ENCODE data around the gene MCTP1. TPM values are rescaled to one million over a fixed set of nuclear protein-coding genes. Genes with fewer than 3 reads are reported as not detected.

The MCTP1 gene
- total and polyA plus RNA-seq, 2 experiments from 2014 or later: 0.23 TPM; not detected in 1

DNA sequence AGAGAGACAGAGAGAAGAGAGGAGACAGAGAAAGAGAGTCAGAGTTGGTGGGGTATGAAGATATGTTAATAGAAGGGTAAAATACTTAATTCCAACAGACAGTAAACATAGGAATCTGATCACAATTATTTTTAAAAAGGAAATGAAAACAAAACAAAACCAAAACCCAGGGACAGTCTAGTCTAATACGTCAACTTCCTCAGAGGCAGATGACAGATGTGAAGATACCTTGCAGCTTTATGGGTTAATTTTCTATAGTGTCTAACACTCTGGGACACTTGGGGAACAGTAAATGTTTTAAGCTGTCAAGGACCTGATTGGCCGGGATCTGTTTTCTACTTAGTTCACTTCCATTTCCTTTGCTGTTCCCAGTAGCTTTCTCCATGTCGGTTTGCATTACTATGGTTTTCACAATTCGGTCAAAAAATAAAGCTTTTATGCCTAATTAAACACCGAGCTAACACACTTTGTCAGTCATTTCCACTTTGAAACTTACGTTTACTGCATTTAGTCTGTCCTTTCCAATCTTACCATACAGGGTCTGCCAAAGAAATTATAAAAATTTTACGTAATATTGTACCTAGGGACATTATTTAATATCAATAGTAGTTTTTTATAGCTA, 216.5 kb downstream of the MCTP1 start:
- Histone ChIP-seq H3K9me3 (ENCODE audit: low read depth) (no peaks in the 10 kb centered on the region), H3K4me1 (ENCODE audit: insufficient read depth) (no peaks in the 10 kb centered on the region), H3F3A (ENCODE audit: insufficient read depth) (no peaks in the 10 kb centered on the region), H4K20me1 (ENCODE audit: insufficient read depth) (no peaks in the 10 kb centered on the region), H2AFZ (peak overlapping the region; percentile 42), H3K79me2 (ENCODE audit: insufficient read depth) (no peaks in the 10 kb centered on the region), H3K36me3 (ENCODE audit: low read depth) (no peaks in the 10 kb centered on the region), H3K27me3 (replicated peaks; ENCODE audit: insufficient read depth) (no peaks in the 10 kb centered on the region), H3K4me3 (peak overlapping the region; percentile 39), H3K27ac (no peak overlapping the region), H3K9ac (no peak overlapping the region), H3K4me2 (ENCODE audit: unreplicated experiment) (no peak overlapping the region), H3K9me2 (ENCODE audit: insufficient read depth) (no peaks in the 10 kb centered on the region)
- TF ChIP-seq EZH2 (IDR thresholded peaks at IDR 0.05; ENCODE audit: insufficient read depth, poor library complexity, severe bottlenecking) (no peak), EZH2phosphoT487 (IDR thresholded peaks at IDR 0.05; ENCODE audit: insufficient read depth, low read depth) (no peak)
- 5 to 7% methylated on average over 7 of the region's 7 CpGs for WGBS, 2 experiments (ENCODE audit: low coverage in 1 of 2, low lambda C conversion rate in 2 of 2, missing lambda C conversion rate in 2 of 2)
- in situ Hi-C loops (cut with MboI): no loop called here
- no peak for DNase-seq

DNA sequence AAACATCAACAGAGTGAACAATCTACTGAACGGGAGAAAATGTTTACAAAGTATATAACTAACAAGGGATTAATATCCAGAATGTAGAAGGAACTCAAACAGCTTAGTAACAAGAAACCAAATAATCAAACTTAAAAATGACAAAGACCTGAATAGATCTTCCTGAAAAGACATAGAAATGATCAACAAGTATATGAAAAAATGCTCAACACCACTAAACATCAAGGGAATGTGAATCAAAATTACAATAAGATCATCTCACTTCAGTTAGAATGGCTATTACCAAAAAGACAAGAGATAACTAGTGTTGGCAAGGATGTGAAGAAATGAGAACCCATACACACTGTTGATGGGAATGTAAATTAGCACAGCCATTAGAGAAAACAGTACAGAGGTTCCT, 218.8 kb downstream of the MCTP1 start:
- no peaks in the 10 kb centered on the region for H3F3A ChIP-seq (ENCODE audit: insufficient read depth)
- no peaks in the 10 kb centered on the region for H3K4me1 ChIP-seq (ENCODE audit: insufficient read depth)
- no peaks in the 10 kb centered on the region for H3K9me2 ChIP-seq (ENCODE audit: insufficient read depth)
- no peaks in the 10 kb centered on the region for H3K9me3 ChIP-seq (ENCODE audit: low read depth)
- H3K9ac ChIP-seq: no peak overlapping the region
- H3K27ac ChIP-seq: no peak overlapping the region
- no peaks in the 10 kb centered on the region for H3K36me3 ChIP-seq (ENCODE audit: low read depth)
- no peaks in the 10 kb centered on the region for H4K20me1 ChIP-seq (ENCODE audit: insufficient read depth)
- H3K27me3 ChIP-seq (replicated peaks; ENCODE audit: insufficient read depth): no peaks in the 10 kb centered on the region
- no peak overlapping the region for H3K4me3 ChIP-seq
- in situ Hi-C loops (cut with MboI): no loop called here
- 60 to 64% methylated on average over 1 of the region's 1 CpG for WGBS, 2 experiments (ENCODE audit: low coverage in 1 of 2, low lambda C conversion rate in 2 of 2, missing lambda C conversion rate in 2 of 2)
- no peaks in the 10 kb centered on the region for H3K79me2 ChIP-seq (ENCODE audit: insufficient read depth)
- TF ChIP-seq EZH2 (IDR thresholded peaks at IDR 0.05; ENCODE audit: insufficient read depth, poor library complexity, severe bottlenecking) (no peak), EZH2phosphoT487 (IDR thresholded peaks at IDR 0.05; ENCODE audit: insufficient read depth, low read depth) (no peak)
- no peak overlapping the region for H2AFZ ChIP-seq
- DNase-seq: no peak
- H3K4me2 ChIP-seq (ENCODE audit: unreplicated experiment): no peak overlapping the region

DNA sequence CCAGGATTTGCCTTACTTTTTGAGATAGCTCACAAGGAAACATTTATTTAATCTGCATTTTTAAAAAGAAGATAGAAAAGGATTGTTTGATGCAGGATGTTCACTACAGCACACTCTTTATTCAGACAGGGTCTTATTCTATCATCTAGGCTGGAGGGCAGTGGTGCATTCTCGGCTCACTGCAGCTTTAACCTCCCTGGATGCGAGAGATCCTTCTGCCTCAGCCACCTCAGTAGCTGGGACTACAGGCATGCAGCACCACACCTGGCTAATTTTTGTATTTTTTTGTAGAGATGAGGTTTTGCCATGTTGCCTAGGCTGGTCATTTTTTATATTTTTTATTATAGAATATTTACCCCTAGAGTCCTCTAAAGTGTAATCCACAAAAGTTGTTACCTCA, 221.4 kb downstream of the MCTP1 start:
- 45 to 46% methylated on average over 2 of the region's 2 CpGs for WGBS, 2 experiments (ENCODE audit: low coverage in 1 of 2, low lambda C conversion rate in 2 of 2, missing lambda C conversion rate in 2 of 2)
- in situ Hi-C loops (cut with MboI): no loop called here
- no peak overlapping the region for H2AFZ ChIP-seq

DNA sequence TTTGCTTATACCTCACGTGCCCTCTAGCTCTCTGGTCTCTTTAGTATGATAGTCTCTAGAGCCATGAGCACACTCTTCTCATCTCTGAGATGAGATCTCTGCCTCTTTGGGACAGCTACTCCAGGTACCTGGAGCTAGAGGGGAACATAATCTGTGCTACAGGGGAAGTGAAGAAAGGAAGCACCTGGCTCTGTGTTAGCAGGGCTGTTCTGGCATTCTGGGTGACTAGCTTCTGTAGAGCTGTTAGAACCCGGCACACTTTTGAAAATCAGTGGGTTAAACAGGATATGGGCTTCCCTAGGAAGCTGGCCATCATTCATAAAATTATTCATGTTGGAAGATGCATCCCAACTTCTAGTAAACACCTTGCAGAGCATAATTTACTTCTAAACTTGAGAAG, 224.8 kb downstream of the MCTP1 start:
- no peaks in the 10 kb centered on the region for H3K27me3 ChIP-seq (replicated peaks; ENCODE audit: insufficient read depth)
- no peaks in the 10 kb centered on the region for H3K9me2 ChIP-seq (ENCODE audit: insufficient read depth)
- no peak for DNase-seq
- no peaks in the 10 kb centered on the region for H3K9me3 ChIP-seq (ENCODE audit: low read depth)
- no peaks in the 10 kb centered on the region for H3K36me3 ChIP-seq (ENCODE audit: low read depth)
- no peak for TF ChIP-seq EZH2 (IDR thresholded peaks at IDR 0.05; ENCODE audit: insufficient read depth, poor library complexity, severe bottlenecking)
- no peak for TF ChIP-seq EZH2phosphoT487 (IDR thresholded peaks at IDR 0.05; ENCODE audit: insufficient read depth, low read depth)
- H3K4me2 ChIP-seq (ENCODE audit: unreplicated experiment): no peak overlapping the region
- H3K27ac ChIP-seq: no peak overlapping the region
- in situ Hi-C loops (cut with MboI): no loop called here
- H2AFZ ChIP-seq: no peak overlapping the region
- no peak overlapping the region for H3K4me3 ChIP-seq
- H3K4me1 ChIP-seq (ENCODE audit: insufficient read depth): no peaks in the 10 kb centered on the region
- 21 to 24% methylated on average over 2 of the region's 2 CpGs for WGBS, 2 experiments (ENCODE audit: low coverage in 1 of 2, low lambda C conversion rate in 2 of 2, missing lambda C conversion rate in 2 of 2)
- no peaks in the 10 kb centered on the region for H4K20me1 ChIP-seq (ENCODE audit: insufficient read depth)
- no peaks in the 10 kb centered on the region for H3K79me2 ChIP-seq (ENCODE audit: insufficient read depth)
- no peak overlapping the region for H3K9ac ChIP-seq
- no peaks in the 10 kb centered on the region for H3F3A ChIP-seq (ENCODE audit: insufficient read depth)

More for the DNA sequence above, 221.4 kb downstream of the MCTP1 start:
- H3K9me2 ChIP-seq (ENCODE audit: insufficient read depth): no peaks in the 10 kb centered on the region
- no peak for DNase-seq
- no peaks in the 10 kb centered on the region for H3F3A ChIP-seq (ENCODE audit: insufficient read depth)
- no peak overlapping the region for H3K27ac ChIP-seq
- H3K79me2 ChIP-seq (ENCODE audit: insufficient read depth): no peaks in the 10 kb centered on the region
- no peak overlapping the region for H3K4me2 ChIP-seq (ENCODE audit: unreplicated experiment)
- no peak overlapping the region for H3K4me3 ChIP-seq
- H3K36me3 ChIP-seq (ENCODE audit: low read depth): no peaks in the 10 kb centered on the region
- H3K9ac ChIP-seq: no peak overlapping the region
- H3K27me3 ChIP-seq (replicated peaks; ENCODE audit: insufficient read depth): no peaks in the 10 kb centered on the region
- no peaks in the 10 kb centered on the region for H3K9me3 ChIP-seq (ENCODE audit: low read depth)
- no peaks in the 10 kb centered on the region for H4K20me1 ChIP-seq (ENCODE audit: insufficient read depth)
- TF ChIP-seq EZH2 (IDR thresholded peaks at IDR 0.05; ENCODE audit: insufficient read depth, poor library complexity, severe bottlenecking) (no peak), EZH2phosphoT487 (IDR thresholded peaks at IDR 0.05; ENCODE audit: insufficient read depth, low read depth) (no peak)
- no peaks in the 10 kb centered on the region for H3K4me1 ChIP-seq (ENCODE audit: insufficient read depth)

DNA sequence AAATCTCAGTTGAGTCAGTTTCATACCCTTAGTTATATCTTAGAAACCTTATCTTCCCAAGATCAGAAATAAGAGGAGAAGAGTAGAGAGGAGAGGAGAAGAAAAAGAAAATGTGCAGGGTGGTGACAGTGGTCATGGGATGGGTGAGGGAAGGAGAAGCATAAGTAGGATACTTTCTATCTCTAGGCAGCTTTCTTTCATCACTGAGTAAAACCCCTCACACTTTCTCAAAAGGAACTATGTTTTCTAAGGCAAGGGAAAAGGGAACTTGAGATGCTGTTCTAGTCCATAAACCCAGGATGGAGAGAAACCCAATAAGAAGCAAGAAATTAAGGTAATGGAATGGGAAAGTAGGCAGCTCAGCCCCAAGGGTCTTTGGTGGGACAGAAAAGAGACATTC, 225.3 kb downstream of the MCTP1 start:
- no peaks in the 10 kb centered on the region for H3F3A ChIP-seq (ENCODE audit: insufficient read depth)

More for the DNA sequence above, 225.3 kb downstream of the MCTP1 start:
- Histone ChIP-seq H2AFZ (no peak overlapping the region), H3K79me2 (ENCODE audit: insufficient read depth) (no peaks in the 10 kb centered on the region), H3K4me3 (no peak overlapping the region), H4K20me1 (ENCODE audit: insufficient read depth) (no peaks in the 10 kb centered on the region), H3K4me2 (ENCODE audit: unreplicated experiment) (no peak overlapping the region), H3K27ac (no peak overlapping the region), H3K9me3 (ENCODE audit: low read depth) (no peaks in the 10 kb centered on the region), H3K27me3 (replicated peaks; ENCODE audit: insufficient read depth) (no peaks in the 10 kb centered on the region), H3K4me1 (ENCODE audit: insufficient read depth) (no peaks in the 10 kb centered on the region), H3K9me2 (ENCODE audit: insufficient read depth) (no peaks in the 10 kb centered on the region), H3K36me3 (ENCODE audit: low read depth) (no peaks in the 10 kb centered on the region), H3K9ac (no peak overlapping the region)
- TF ChIP-seq EZH2 (IDR thresholded peaks at IDR 0.05; ENCODE audit: insufficient read depth, poor library complexity, severe bottlenecking) (no peak), EZH2phosphoT487 (IDR thresholded peaks at IDR 0.05; ENCODE audit: insufficient read depth, low read depth) (no peak)
- no peak for DNase-seq
- in situ Hi-C loops (cut with MboI): no loop called here

All from GM23248 (cell line).